GM23248 (cell line): ENCODE data around the gene SON.
"Not testable (repeated sequence)": the region's sequence is repeated elsewhere in the genome, so short reads cannot be mapped to it uniquely, and the experiment has no call there.

ENCODE experiments used
- EZH2 ChIP-seq: fragments of 200-600 bp; sonication (generic); IDR thresholded peaks from 2 replicates; pipeline ENCODE4 v1.6.1; 2018; ENCODE audit warnings: antibody characterized with exemption, mild to moderate bottlenecking; ENCODE audit not compliant: insufficient read depth, poor library complexity, severe bottlenecking
- EZH2phosphoT487 ChIP-seq: fragments of 200-600 bp; sonication (generic); IDR thresholded peaks from 2 replicates; pipeline ENCODE4 v1.6.1; 2018; ENCODE audit warnings: antibody characterized with exemption, moderate library complexity, mild to moderate bottlenecking, low read depth; ENCODE audit not compliant: insufficient read depth

- TF ChIP-seq EZH2, EZH2phosphoT487: not testable (repeated sequence)
Observed at GRCh38 chr21:33576741-33577141, 33.9 kb downstream of the SON start.
